CD4-positive, alpha-beta T cell (primary cell): Measurements from ENCODE around the gene TCP11L1. TPM values are rescaled to one million over a fixed set of nuclear protein-coding genes. Genes with fewer than 3 reads are reported as not detected.

ENCODE experiments used
- ATAC-seq: fragments of 200-7000 bp; cut with Tn5 transposase; one replicate; pipeline ENCODE4 v1.10.0; 2022; ENCODE audit warnings: mild to moderate bottlenecking; ENCODE audit not compliant: poor library complexity
- CTCF ChIA-PET: fragments of 350-600 bp; sonication (Branson Sonifier 250); formaldehyde crosslinking; loops from one replicate; lab custom pipeline; 2021; ENCODE audit warnings: antibody characterized with exemption, inconsistent platforms; lab: Charles Lee
- POLR2A ChIA-PET: fragments of 350-600 bp; sonication (Branson Sonifier 250); formaldehyde crosslinking; loops from one replicate; lab custom pipeline; 2021; ENCODE audit warnings: antibody characterized with exemption, inconsistent platforms; lab: Charles Lee
- DNase-seq, 14 experiments: peaks; one replicate each; pipeline ENCODE4 v3.0.0-alpha.2; 2013 to 2020; ENCODE audit warnings: mixed read lengths in 2 of 14
- H3K27ac ChIP-seq, 2 donors: one replicate each; pipeline versions ENCODE4 v1.5.1 to v1.7.0; 2013; ENCODE audit warnings: low read length in 2 of 2, low read depth in 1 of 2, mild to moderate bottlenecking in 1 of 2
- H3K27me3 ChIP-seq, 2 experiments: 1 replicate in 1 of 2; 2 replicates in 1 of 2; pipeline versions ENCODE4 v1.6.1 to v1.7.0; 2013; ENCODE audit warnings: low read length in 2 of 2, control low read depth in 1 of 2, mild to moderate bottlenecking in 1 of 2, moderate library complexity in 1 of 2; ENCODE audit not compliant: insufficient read depth in 2 of 2, control insufficient read depth in 1 of 2
- H3K36me3 ChIP-seq: one replicate; pipeline ENCODE4 v1.6.1; 2013; ENCODE audit warnings: low read length, control low read depth; ENCODE audit not compliant: insufficient read depth
- H3K4me1 ChIP-seq: one replicate; pipeline ENCODE4 v1.6.1; 2013; ENCODE audit warnings: low read length, control low read depth; ENCODE audit not compliant: insufficient read depth
- H3K4me3 ChIP-seq: one replicate; pipeline ENCODE4 v1.5.1; 2013; ENCODE audit warnings: mild to moderate bottlenecking, low read length, moderate library complexity
- H3K9me3 ChIP-seq, 2 experiments: 1 replicate in 1 of 2; 2 replicates in 1 of 2; pipeline versions ENCODE4 v1.6.1 to v1.7.0; 2013; ENCODE audit warnings: low read length in 2 of 2, mild to moderate bottlenecking in 2 of 2, control low read depth in 1 of 2, moderate library complexity in 1 of 2; ENCODE audit not compliant: control insufficient read depth in 1 of 2, insufficient read depth in 1 of 2
- H3K27ac Mint-ChIP-seq: one replicate; pipeline ENCODE4 v1.8.0; 2020; ENCODE audit warnings: mixed read lengths
- H3K27me3 Mint-ChIP-seq: one replicate; pipeline ENCODE4 v1.8.0; 2021; ENCODE audit warnings: mixed read lengths
- H3K36me3 Mint-ChIP-seq: one replicate; pipeline ENCODE4 v1.8.0; 2021; ENCODE audit warnings: low read depth, mixed read lengths
- H3K4me1 Mint-ChIP-seq: one replicate; pipeline ENCODE4 v1.8.0; 2021; ENCODE audit warnings: low read depth, mixed read lengths
- H3K4me3 Mint-ChIP-seq: one replicate; pipeline ENCODE4 v1.8.0; 2020; ENCODE audit warnings: mild to moderate bottlenecking, mixed read lengths
- H3K9me3 Mint-ChIP-seq: one replicate; pipeline ENCODE4 v1.8.0; 2020; ENCODE audit warnings: mixed read lengths
- intact Hi-C, 2 experiments: fragments of 100-400 bp; cut with DNase I in 1 of 2; cut with micrococcal nuclease in 1 of 2; formaldehyde crosslinking; loops; one replicate each; pipeline versions ENCODE4 v1.15.1 to v1.9.0; 2023 to 2025; cut with DNase I, micrococcal nuclease
- total RNA-seq, 174 experiments: library from RNA in 2 of 174; stranded (reverse) in 2 of 174; gene quantifications; one replicate each; pipeline ENCODE4 v1.2.3 and lab custom pipeline; 2021 to 2026
- TF ChIP-seq, protein P1 (sequence below): fragments of 200-600 bp; IDR thresholded peaks from one replicate; pipeline ENCODE4 v1.8.0; 2022; ENCODE audit warnings: antibody characterized with exemption, mild to moderate bottlenecking

TCP11L1 gene
- total RNA-seq, 2 experiments from 2014 or later = 9.8 to 11.9 TPM

DNA sequence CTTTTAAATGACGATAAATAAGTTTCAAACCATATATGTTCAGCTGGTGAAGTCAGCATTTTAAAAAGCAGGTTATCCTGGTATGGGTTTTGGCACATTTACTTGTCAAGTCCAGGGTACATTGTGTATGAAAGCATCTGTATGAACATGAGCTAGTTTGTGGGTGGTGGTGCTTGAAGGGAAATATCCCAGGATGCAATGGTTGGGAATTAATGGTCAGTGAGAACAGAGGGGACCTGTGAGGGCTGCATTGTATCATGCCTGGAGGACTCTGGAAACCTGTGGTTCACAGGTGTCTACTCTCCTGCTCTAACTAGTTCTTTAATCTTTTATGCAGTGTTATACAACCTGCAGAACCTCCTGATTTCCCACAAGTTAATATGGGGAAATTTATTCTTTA lies 17.9 kb upstream of the TCP11L1 start:
- Histone ChIP-seq H3K4me3 (no peak overlapping the region), H3K27ac (no peak overlapping the region), H3K4me1 (peaks cover 3% of the 10 kb centered on the region), H3K27me3 (peaks cover 7 to 9% of the 10 kb centered on the region in 2 experiments), H3K9me3 (no peaks in the 10 kb centered on the region), H3K36me3 (no peaks in the 10 kb centered on the region)
- peaks cover 6% of the 10 kb centered on the region for H3K36me3 Mint-ChIP-seq
- H3K27ac Mint-ChIP-seq = peak overlapping the region; percentile 1
- no peak overlapping the region for H3K4me3 Mint-ChIP-seq
- ChIA-PET CTCF (interaction anchor here (1.4 to 1.5 kb wide), 2 partner anchors 11 to 44 kb away, joined by 4 read pairs; no protein-coding TSS in a partner anchor), POLR2A (interaction anchor here (2.4 to 3.8 kb wide), 2 partner anchors 10 to 18 kb away, joined by 9 to 23 read pairs; partner anchors contain the start of gene TCP11L1)
- intact Hi-C loops = loop anchor here in 1 of 2 experiments (10.0 kb wide), 1 partner anchor 713 kb away; the partner anchor contains the start of gene CD59
- H3K27me3 Mint-ChIP-seq = peaks cover 7% of the 10 kb centered on the region
- peaks cover 31% of the 10 kb centered on the region for H3K4me1 Mint-ChIP-seq
- DNase-seq = no peak
- no peak for ATAC-seq
- H3K9me3 Mint-ChIP-seq = no peaks in the 10 kb centered on the region
- TF ChIP-seq, protein P1, sequence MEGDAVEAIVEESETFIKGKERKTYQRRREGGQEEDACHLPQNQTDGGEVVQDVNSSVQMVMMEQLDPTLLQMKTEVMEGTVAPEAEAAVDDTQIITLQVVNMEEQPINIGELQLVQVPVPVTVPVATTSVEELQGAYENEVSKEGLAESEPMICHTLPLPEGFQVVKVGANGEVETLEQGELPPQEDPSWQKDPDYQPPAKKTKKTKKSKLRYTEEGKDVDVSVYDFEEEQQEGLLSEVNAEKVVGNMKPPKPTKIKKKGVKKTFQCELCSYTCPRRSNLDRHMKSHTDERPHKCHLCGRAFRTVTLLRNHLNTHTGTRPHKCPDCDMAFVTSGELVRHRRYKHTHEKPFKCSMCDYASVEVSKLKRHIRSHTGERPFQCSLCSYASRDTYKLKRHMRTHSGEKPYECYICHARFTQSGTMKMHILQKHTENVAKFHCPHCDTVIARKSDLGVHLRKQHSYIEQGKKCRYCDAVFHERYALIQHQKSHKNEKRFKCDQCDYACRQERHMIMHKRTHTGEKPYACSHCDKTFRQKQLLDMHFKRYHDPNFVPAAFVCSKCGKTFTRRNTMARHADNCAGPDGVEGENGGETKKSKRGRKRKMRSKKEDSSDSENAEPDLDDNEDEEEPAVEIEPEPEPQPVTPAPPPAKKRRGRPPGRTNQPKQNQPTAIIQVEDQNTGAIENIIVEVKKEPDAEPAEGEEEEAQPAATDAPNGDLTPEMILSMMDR = peak; percentile 8

DNA sequence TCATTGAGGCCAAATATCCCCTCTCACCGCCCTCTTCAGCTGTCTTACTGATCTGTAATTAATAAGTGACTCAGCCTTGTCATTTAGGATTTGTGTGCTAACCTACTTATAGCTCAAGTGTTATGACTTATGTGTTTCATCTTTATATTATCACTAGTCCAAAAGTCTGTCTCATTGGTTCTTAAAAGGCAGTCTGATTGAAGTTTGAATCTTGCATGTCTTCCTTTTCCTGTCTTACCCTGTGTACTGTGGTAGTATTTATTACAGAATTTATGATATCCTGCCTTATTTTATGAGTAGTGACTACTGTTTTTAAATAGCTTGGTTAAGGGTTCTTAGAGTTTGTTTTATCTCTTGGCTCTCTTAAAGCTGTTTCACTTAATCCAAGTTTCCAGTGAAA lies 17.4 kb upstream of the TCP11L1 start:
- peaks cover 5% of the 10 kb centered on the region for H3K27me3 Mint-ChIP-seq
- H3K4me3 Mint-ChIP-seq = no peak overlapping the region
- Histone ChIP-seq H3K27ac (no peak overlapping the region), H3K4me3 (no peak overlapping the region), H3K27me3 (peaks cover 3 to 9% of the 10 kb centered on the region in 2 experiments), H3K9me3 (no peaks in the 10 kb centered on the region), H3K4me1 (no peaks in the 10 kb centered on the region), H3K36me3 (no peaks in the 10 kb centered on the region)
- intact Hi-C loops = loop anchor here in 1 of 2 experiments (10.0 kb wide), 1 partner anchor 713 kb away; the partner anchor contains the start of gene CD59
- ChIA-PET CTCF (interaction anchor here (1.0 to 1.5 kb wide), 2 partner anchors 10 to 44 kb away, joined by 4 read pairs; no protein-coding TSS in a partner anchor), POLR2A (interaction anchor here (0.7 to 3.8 kb wide), 3 partner anchors 10 to 36 kb away, joined by 3 to 23 read pairs (median 9); partner anchors contain the start of gene TCP11L1)
- H3K9me3 Mint-ChIP-seq = no peaks in the 10 kb centered on the region
- DNase-seq (no peak), ATAC-seq (peak; percentile 67)
- H3K27ac Mint-ChIP-seq = peak overlapping the region; percentile 1
- H3K4me1 Mint-ChIP-seq = peaks cover 27% of the 10 kb centered on the region
- TF ChIP-seq, protein P1 = no peak
- peaks cover 7% of the 10 kb centered on the region for H3K36me3 Mint-ChIP-seq

DNA sequence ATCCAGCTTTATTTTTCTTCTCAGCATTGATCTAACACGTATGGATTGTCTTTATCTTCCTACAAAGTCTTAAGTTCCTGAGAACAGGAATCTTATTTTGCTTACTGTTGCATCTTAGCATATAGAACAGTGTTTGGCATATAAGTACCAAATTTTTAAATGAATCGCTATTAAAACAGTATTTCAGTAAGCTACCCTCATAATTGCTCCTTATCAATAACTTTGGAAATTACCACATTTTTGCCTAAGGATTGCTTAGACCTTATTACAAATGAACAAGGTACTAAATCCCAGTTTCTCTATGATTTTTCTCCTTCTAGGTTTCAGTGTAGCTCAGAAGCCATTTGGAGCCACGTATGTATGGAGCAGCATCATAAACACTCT lies 14.0 kb upstream of the TCP11L1 start:
- Histone ChIP-seq H3K27ac (no peak overlapping the region), H3K36me3 (no peaks in the 10 kb centered on the region), H3K4me1 (no peaks in the 10 kb centered on the region), H3K9me3 (no peaks in the 10 kb centered on the region), H3K27me3 (no peaks in the 10 kb centered on the region), H3K4me3 (no peak overlapping the region)
- POLR2A ChIA-PET = interaction anchor here (2.8 kb wide), 1 partner anchor 9 kb away, joined by 15 read pairs; the partner anchor contains the start of gene DEPDC7
- TF ChIP-seq, protein P1 = no peak
- peaks cover 7% of the 10 kb centered on the region for H3K36me3 Mint-ChIP-seq
- no peak overlapping the region for H3K4me3 Mint-ChIP-seq
- H3K27me3 Mint-ChIP-seq = no peaks in the 10 kb centered on the region
- no peak for DNase-seq
- H3K4me1 Mint-ChIP-seq = peaks cover 15% of the 10 kb centered on the region
- H3K27ac Mint-ChIP-seq = no peak overlapping the region
- CTCF ChIA-PET = interaction anchor here (0.5 to 1.3 kb wide), 2 partner anchors 9 to 41 kb away, joined by 3 read pairs; no protein-coding TSS in a partner anchor
- ATAC-seq = no peak
- intact Hi-C loops = loop anchor here in 1 of 2 experiments (1.0 to 10.0 kb wide), 2 partner anchors 26 to 709 kb away; partner anchors contain the start of gene CD59
- no peaks in the 10 kb centered on the region for H3K9me3 Mint-ChIP-seq
